HS-27A (cell line): ENCODE data around the gene SCARB2.

Experiments used
- DNase-seq: peaks from one replicate; pipeline ENCODE4 v3.0.0-alpha.2; 2012; ENCODE audit warnings: low read depth, missing footprints

The SCARB2 gene

GRCh38 chr4:76224171-76224570, 10.5 kb upstream of the SCARB2 start:
- DNase-seq, result no peak

- DNase-seq, result no peak
These were observed 5.9 kb upstream of the SCARB2 start for GRCh38 chr4:76219299-76220055.

- no peak for DNase-seq
These were observed 3.6 kb upstream of the SCARB2 start for GRCh38 chr4:76216975-76217814.

GRCh38 chr4:76216524-76216923, 2.9 kb upstream of the SCARB2 start:
- no peak for DNase-seq

- no peak for DNase-seq
These were observed 1.5 kb upstream of the SCARB2 start for GRCh38 chr4:76215077-76215476.

GRCh38 chr4:76214177-76214675, 602 bp upstream of the SCARB2 start:
- no peak for DNase-seq

- DNase-seq, result peak; percentile 48
These were observed 691 bp downstream of the SCARB2 start for GRCh38 chr4:76212851-76213414.

GRCh38 chr4:76211769-76212708, 1.6 kb downstream of the SCARB2 start:
- no peak for DNase-seq

- DNase-seq, result no peak
These were observed 3.2 kb downstream of the SCARB2 start for GRCh38 chr4:76210452-76210851.

GRCh38 chr4:76209881-76210280, 3.7 kb downstream of the SCARB2 start:
- no peak for DNase-seq

GRCh38 chr4:76208005-76208765, 5.4 kb downstream of the SCARB2 start:
- no peak for DNase-seq

GRCh38 chr4:76207549-76207948, 6.1 kb downstream of the SCARB2 start:
- DNase-seq, result no peak

- no peak for DNase-seq
These were observed 7.2 kb downstream of the SCARB2 start for GRCh38 chr4:76206222-76206942.

- DNase-seq, result no peak
These were observed 8.1 kb downstream of the SCARB2 start for GRCh38 chr4:76205476-76205875.

- no peak for DNase-seq
These were observed 8.7 kb downstream of the SCARB2 start for GRCh38 chr4:76204936-76205335.

- DNase-seq, result no peak
These were observed 10.1 kb downstream of the SCARB2 start for GRCh38 chr4:76203541-76203940.

- DNase-seq, result no peak
These were observed 12.3 kb downstream of the SCARB2 start for GRCh38 chr4:76201276-76201675.

GRCh38 chr4:76200771-76201231, 12.8 kb downstream of the SCARB2 start:
- no peak for DNase-seq

GRCh38 chr4:76199664-76200211, 13.9 kb downstream of the SCARB2 start:
- no peak for DNase-seq
